ENCODE measurements around the gene GDPD4. TPM values are rescaled to one million over a fixed set of nuclear protein-coding genes. Genes with fewer than 3 reads are reported as not detected.

Gene GDPD4
- total RNA-seq, 4 donors from 2014 or later, result not detected

- no peak for TF ChIP-seq CTCF (IDR thresholded peaks at IDR 0.05; ENCODE audit: low read depth)
Measured at GRCh38 chr11:77214557-77214956, 86.9 kb downstream of the GDPD4 start.

GRCh38 chr11:77213589-77214428, 87.7 kb downstream of the GDPD4 start:
- no peak for TF ChIP-seq CTCF (IDR thresholded peaks at IDR 0.05; ENCODE audit: low read depth)

- TF ChIP-seq CTCF (IDR thresholded peaks at IDR 0.05; ENCODE audit: low read depth), result no peak
Measured at GRCh38 chr11:77213029-77213579, 88.4 kb downstream of the GDPD4 start.

DNA sequence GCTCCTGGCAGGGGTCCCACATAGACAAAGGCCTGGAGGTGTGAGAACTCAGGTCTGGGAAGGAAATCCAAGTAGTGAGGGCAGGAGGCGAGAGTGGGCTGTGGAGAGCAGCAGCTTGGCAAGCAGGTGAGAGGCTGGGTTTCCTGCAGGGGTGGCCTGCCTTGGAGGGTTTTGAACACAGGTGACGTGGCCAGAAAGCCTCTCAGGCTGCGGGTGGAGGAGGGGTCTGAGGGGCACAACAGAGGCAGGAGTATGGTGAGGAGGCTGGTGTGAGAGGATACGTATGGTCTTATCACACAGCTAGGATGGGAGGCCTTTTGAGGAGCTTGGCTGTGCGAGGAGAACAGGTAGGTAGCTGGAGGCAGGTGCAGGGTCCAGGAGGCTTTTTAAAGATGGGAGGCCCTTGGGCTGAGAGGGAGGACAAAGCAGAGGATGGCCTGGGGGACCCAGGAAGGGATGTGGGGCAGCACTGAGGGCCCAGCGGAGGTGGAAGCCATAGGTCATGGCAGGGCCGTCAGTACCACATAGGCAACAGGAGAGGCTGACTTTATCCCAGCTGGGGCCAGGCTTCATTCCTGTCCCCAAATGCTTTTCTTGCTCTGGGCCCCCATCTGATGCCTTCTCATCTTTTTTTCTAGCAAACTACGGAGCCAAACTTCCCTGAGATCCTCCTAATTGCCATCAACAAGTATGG, 89.0 kb downstream of the GDPD4 start:
- TF ChIP-seq CTCF (IDR thresholded peaks at IDR 0.05; ENCODE audit: low read depth), result no peak

- TF ChIP-seq CTCF (IDR thresholded peaks at IDR 0.05; ENCODE audit: low read depth), result no peak
Measured at GRCh38 chr11:77211594-77212251, 89.8 kb downstream of the GDPD4 start.

DNA sequence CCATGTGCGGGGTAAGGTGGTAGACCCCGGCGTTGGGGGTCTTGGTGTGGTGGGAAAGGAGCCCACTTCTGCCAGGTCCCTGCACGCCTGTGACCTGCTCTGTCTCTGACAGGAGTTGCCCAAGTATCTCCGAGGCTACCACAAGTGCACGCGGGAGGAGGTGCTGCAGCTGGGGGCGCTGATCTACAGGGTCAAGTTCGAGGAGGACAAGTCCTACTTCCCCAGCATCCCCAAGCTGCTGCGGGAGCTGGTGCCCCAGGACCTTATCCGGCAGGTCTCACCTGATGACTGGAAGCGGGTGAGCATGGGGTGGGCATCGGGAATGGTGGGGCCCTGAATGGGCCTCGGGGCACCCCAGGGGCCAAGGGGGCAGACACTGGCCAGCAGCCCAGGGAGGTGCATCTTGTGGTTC, 90.4 kb downstream of the GDPD4 start:
- TF ChIP-seq CTCF (IDR thresholded peaks at IDR 0.05; ENCODE audit: low read depth), result no peak

- no peak for TF ChIP-seq CTCF (IDR thresholded peaks at IDR 0.05; ENCODE audit: low read depth)
Measured at GRCh38 chr11:77209663-77210062, 91.8 kb downstream of the GDPD4 start.
